ENCODE measurements around the gene SLC35D1. TPM values are rescaled to one million over a fixed set of nuclear protein-coding genes. Genes with fewer than 3 reads are reported as not detected.
A peak's percentile ranks its signal among the peaks of the same experiment; 100 is the strongest.

The SLC35D1 gene
- total RNA-seq = 100 to 1,000 TPM in 1 of 2 donors, 10 to 100 TPM in 1; 30.9 to 100 TPM
- polyA plus RNA-seq = 10 to 100 TPM; 22.9 to 28.1 TPM

- H3K4me1 ChIP-seq (ENCODE audit: control insufficient read depth in 4 of 4, insufficient read depth in 4 of 4, low read length in 3 of 4) = peaks cover 2 to 28% (median 20%) of the 10 kb centered on the region in 4 donors
- peak within 1 kb of the TSS; percentile 97 to 98 for H3K27ac ChIP-seq (ENCODE audit: low read depth in 1 of 2, low read length in 2 of 2)
- under 1% methylated on average over 73 of the region's 73 CpGs for WGBS
- DNase-seq (ENCODE audit: low spot score) = peak; percentile 83
- H3K4me3 ChIP-seq (ENCODE audit: low read depth in 1 of 3, low read length in 3 of 3) = peak within 1 kb of the TSS; percentile 85 to 97 (median 97)
- H3K36me3 ChIP-seq (ENCODE audit: control insufficient read depth in 4 of 4, insufficient read depth in 3 of 4, low read depth in 1 of 4, low read length in 3 of 4) = peaks cover 0 to 13% (median 4%) of the 10 kb centered on the region in 4 donors
- TF ChIP-seq HNF4A (conservative IDR thresholded peaks at IDR 0.05) (peak; percentile 87 to 88), RXRA (IDR thresholded peaks at IDR 0.05) (peak; percentile 80 to 87), NR2F2 (IDR thresholded peaks at IDR 0.05) (peak; percentile 41), TAF1 (conservative IDR thresholded peaks at IDR 0.05) (peak; percentile 30), YY1 (IDR thresholded peaks at IDR 0.05) (peak; percentile 68), CTCF (IDR thresholded peaks at IDR 0.05; ENCODE audit: low read depth, low read length, missing input control) (no peak), GABPA (IDR thresholded peaks at IDR 0.05 in 1 of 2, conservative IDR thresholded peaks at IDR 0.05 in 1 of 2) (no peak), MAX (IDR thresholded peaks at IDR 0.05) (no peak), EGR1 (IDR thresholded peaks at IDR 0.05; ENCODE audit: low read depth in 2 of 2) (no peak), SP1 (IDR thresholded peaks at IDR 0.05) (peak; percentile 63), FOXA2 (IDR thresholded peaks at IDR 0.05) (no peak), HNF4G (IDR thresholded peaks at IDR 0.05) (peak; percentile 78), FOXA1 (IDR thresholded peaks at IDR 0.05) (no peak), JUND (IDR thresholded peaks at IDR 0.05) (peak in 1 of 2 donors; percentile 39), RAD21 (IDR thresholded peaks at IDR 0.05) (peak in 1 of 2 donors; percentile 34)
- TF ChIP-seq, protein P1, sequence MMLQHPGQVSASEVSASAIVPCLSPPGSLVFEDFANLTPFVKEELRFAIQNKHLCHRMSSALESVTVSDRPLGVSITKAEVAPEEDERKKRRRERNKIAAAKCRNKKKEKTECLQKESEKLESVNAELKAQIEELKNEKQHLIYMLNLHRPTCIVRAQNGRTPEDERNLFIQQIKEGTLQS (IDR thresholded peaks at IDR 0.05) = no peak
- TF ChIP-seq, protein P2, sequence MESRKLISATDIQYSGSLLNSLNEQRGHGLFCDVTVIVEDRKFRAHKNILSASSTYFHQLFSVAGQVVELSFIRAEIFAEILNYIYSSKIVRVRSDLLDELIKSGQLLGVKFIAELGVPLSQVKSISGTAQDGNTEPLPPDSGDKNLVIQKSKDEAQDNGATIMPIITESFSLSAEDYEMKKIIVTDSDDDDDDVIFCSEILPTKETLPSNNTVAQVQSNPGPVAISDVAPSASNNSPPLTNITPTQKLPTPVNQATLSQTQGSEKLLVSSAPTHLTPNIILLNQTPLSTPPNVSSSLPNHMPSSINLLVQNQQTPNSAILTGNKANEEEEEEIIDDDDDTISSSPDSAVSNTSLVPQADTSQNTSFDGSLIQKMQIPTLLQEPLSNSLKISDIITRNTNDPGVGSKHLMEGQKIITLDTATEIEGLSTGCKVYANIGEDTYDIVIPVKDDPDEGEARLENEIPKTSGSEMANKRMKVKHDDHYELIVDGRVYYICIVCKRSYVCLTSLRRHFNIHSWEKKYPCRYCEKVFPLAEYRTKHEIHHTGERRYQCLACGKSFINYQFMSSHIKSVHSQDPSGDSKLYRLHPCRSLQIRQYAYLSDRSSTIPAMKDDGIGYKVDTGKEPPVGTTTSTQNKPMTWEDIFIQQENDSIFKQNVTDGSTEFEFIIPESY (IDR thresholded peaks at IDR 0.05) = no peak
- TF ChIP-seq, protein P3, sequence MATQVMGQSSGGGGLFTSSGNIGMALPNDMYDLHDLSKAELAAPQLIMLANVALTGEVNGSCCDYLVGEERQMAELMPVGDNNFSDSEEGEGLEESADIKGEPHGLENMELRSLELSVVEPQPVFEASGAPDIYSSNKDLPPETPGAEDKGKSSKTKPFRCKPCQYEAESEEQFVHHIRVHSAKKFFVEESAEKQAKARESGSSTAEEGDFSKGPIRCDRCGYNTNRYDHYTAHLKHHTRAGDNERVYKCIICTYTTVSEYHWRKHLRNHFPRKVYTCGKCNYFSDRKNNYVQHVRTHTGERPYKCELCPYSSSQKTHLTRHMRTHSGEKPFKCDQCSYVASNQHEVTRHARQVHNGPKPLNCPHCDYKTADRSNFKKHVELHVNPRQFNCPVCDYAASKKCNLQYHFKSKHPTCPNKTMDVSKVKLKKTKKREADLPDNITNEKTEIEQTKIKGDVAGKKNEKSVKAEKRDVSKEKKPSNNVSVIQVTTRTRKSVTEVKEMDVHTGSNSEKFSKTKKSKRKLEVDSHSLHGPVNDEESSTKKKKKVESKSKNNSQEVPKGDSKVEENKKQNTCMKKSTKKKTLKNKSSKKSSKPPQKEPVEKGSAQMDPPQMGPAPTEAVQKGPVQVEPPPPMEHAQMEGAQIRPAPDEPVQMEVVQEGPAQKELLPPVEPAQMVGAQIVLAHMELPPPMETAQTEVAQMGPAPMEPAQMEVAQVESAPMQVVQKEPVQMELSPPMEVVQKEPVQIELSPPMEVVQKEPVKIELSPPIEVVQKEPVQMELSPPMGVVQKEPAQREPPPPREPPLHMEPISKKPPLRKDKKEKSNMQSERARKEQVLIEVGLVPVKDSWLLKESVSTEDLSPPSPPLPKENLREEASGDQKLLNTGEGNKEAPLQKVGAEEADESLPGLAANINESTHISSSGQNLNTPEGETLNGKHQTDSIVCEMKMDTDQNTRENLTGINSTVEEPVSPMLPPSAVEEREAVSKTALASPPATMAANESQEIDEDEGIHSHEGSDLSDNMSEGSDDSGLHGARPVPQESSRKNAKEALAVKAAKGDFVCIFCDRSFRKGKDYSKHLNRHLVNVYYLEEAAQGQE (IDR thresholded peaks at IDR 0.05) = peak; percentile 79
- peak within 1 kb of the TSS; percentile 87 to 99 for H3K9ac ChIP-seq (ENCODE audit: low read depth in 1 of 2, low read length in 2 of 2)
- H3K27me3 ChIP-seq (ENCODE audit: control insufficient read depth in 4 of 4, insufficient read depth in 4 of 4, low read length in 3 of 4) = no peaks in the 10 kb centered on the region
- no peaks in the 10 kb centered on the region for H3K9me3 ChIP-seq (ENCODE audit: control insufficient read depth in 4 of 4, low read length in 3 of 4)
These were observed at the start of gene SLC35D1 for GRCh38 chr1:67053785-67054772. Gene SLC35D1, minus strand, starts transcription at chr1:67054148. Its CDS starts 135 bp downstream, at chr1:67054013.

Data from liver (tissue), 9 donors.